GM21619 (cell line): ENCODE results near the gene TMEM266.

Experiments used
- ATAC-seq: cut with Tn5 transposase; IDR thresholded peaks from one replicate; pipeline ENCODE4 v1.9.1; 2021; ENCODE audit not compliant: unreplicated experiment

TMEM266 gene

DNA sequence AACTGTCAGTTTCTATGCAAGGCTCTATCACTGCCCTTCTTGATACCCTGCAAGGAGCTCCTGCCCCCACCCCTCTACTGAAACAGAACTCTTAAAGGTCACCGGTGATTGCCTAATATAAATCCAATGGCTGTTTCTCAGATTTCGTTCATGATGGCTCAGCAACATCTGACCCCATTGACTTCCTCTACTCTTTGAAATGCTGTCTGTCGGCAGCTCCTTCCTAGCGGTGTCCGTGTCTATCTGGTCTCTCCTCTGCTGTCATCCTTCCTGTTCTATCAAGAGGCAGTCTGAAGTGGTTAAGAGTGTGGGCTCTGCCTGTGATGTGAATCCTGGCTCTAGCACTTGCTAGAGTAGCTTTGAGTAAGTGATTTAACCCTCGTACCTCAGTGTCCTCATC, 5.5 kb downstream of the TMEM266 start:
- ATAC-seq = no peak

DNA sequence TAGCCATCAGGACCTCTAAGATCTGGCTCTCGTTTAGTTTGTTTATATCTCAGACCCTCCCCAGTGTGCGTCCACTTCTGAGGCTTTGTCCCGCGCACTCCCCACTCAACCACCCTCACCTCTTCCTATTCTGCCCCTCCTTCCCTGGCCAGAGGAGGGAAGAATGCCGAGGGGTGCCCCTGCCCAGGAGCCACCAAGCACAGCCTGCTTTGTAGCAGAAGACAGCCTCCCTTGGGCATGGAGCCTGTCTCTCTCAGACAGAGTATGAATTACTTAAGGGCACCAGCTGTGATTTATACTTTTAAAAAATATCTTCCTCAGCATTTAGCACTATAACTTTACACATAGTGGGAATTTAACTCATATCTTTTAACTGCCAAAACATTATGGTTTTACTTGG, 6.0 kb downstream of the TMEM266 start:
- ATAC-seq = no peak

DNA sequence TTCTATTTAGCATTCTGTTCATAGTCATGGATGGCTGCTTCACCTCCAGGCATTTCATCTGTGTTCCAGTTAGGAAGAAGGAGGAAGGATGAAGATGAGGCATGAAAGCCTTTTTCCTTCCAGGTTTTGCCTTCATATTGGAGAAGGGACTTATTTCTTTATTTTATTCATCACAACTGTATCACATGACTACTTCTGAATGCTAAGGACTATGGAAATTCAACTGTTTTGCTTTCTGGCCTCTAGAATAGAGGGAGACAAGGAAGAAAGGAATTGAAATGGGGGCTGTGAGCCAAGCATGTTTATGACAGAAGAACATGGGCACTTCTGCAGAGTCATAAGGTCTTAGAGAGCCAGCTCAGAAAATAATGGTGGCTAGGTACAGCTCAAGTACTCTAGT, 10.4 kb downstream of the TMEM266 start:
- no peak for ATAC-seq

DNA sequence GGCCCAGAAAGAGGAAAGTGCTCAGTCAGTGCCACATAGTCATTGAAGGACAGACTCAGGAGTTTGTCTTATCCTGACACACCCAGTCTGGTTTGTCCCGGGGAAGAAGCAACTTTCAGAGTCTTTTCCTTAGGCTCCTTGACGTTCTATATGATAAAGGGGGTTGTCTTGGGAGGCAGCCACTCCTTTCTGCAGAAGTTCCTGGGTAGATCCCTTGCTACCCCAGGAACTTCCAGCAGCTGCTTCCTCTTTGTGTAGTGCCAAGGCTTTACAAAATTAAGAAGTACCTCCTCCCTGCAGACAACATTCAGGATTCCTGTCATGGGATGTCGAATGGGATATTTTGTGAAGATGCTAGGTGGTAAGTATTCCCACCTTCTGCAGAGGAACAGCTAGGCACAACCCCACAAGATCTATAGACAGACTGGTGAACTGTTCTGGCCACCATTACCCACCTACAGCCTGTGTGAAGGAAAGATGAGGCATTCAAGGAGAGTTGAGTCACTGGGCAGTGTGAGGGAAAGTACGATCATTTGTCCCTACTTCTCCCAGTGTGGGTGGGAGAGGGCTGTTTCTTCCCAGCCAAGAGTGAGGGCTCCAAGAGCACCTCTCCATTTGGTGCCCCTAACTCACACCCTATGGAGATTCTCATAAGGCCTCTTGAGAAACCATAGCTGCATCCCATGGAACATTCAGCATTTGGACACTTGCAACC, 11.3 kb downstream of the TMEM266 start:
- no peak for ATAC-seq

DNA sequence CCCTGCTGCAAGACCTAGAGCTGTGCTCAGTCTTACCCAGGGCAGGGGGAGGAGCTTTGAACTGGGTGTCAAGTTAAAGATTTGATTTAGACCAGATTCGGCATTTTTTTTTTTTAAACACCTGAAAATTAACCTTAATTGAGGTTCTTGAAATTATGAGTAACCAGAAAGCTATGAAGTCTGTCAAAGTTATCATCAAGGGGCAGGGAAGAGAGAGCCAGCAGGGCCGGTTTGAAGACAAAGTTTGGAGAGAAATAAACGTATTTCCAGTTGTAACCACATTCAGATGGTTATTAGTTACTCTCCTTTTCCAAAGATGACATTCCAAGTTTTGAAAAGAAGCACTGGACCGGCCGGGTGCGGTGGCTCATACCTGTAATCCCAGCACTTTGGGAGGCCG, 12.0 kb downstream of the TMEM266 start:
- ATAC-seq = no peak

DNA sequence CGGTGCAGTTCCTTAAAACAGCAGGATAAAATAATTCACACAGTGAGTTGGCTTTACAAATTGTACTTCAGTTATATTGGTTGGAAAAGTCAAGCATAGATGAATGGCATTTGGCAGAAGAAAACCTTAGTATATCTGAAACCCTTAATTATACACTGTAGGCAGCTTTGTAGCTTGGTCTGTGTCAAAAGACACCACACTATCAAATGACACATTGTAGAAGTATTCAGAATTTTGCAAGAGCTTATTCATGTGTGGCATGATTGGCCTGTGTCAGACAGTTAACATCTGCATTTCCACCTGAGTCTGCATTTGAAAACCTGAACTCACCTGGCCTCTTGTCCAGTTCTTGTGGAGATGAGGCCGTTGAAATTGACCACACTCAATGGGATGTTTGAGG, 13.8 kb downstream of the TMEM266 start:
- ATAC-seq = no peak

DNA sequence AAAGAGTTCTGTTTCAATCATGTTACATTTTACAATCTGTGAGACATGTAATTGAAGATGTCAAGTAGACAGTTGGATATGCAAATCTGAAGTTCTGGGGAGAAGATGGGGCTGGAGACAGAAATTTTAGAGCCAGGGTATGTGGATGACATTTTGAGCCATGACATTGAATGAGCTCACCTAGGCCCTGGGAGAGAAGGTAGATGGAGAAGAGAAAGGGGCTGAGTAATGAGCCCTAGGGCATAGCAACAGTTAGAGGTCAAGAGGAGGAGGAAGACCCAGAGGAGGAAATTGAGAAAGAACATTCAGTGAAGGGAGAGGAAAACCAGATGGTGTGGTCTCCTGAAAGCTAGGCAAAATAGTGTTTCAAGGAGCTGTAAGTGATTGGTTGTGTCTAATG, 15.3 kb downstream of the TMEM266 start:
- no peak for ATAC-seq

DNA sequence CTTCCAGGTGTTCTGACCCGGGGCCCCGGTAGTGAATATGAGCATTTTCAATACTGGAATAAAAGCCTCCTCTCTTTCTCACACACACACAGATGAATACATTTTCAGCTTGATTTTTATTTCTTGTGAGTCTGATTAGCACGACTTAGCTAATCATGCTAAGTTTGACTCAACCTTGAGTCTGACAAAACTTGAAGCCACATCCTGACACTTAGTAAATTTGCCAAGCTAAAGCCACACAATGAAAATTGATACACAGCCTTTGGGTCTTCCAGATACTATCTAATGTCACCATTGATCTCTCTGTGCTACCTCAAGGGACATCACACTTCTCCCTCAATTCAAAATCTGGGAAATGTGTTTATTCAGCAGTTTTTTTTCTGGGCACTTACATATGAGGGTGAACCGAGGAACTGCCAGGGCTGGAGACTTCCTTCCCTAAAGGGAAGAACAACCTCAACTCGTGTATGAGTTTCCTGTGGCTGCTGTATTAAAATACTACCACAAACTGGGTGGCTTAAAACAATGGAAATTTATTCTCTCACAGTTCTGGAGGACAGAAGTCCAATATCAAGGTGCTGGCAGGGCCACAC, 18.6 kb downstream of the TMEM266 start:
- ATAC-seq = no peak

DNA sequence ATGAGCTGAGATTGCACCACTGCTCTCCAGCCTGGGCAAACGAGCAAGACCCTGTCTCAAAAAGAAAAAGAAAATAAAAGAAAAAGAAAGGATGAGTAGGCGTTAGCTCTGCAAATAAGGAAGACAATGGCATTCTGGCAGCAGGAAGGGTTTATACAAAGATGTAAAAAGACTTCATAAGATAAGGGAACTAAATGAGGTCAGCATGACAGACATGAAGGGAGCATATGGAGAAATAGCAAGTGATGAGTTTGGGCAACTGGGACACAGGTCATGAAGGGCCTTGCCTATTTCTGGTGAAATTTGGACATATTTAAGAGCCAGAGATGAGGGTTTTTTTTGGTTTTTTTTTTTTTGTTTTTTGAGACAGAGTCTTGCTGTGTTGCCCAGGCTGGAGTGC, 24.5 kb downstream of the TMEM266 start:
- no peak for ATAC-seq

DNA sequence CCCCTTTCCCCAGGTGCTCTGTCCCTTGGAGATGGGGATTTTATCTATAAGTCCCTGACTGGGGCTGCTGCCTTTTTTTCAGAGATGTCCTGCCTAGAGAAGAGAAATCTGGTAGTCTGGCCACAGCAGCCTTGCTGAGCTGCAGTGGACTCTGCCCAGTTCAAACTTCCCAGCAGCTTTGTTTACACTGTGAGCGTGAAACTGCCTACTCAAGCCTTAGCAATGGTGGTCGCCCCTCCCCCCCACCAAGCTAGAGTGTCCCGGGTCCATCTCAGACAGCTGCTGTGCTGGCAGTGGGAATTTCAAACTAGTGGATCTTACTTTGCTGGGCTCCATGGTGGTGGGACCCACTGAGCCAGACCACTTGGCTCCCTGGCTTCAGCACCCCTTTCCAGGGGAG, 38.9 kb downstream of the TMEM266 start:
- ATAC-seq = no peak

DNA sequence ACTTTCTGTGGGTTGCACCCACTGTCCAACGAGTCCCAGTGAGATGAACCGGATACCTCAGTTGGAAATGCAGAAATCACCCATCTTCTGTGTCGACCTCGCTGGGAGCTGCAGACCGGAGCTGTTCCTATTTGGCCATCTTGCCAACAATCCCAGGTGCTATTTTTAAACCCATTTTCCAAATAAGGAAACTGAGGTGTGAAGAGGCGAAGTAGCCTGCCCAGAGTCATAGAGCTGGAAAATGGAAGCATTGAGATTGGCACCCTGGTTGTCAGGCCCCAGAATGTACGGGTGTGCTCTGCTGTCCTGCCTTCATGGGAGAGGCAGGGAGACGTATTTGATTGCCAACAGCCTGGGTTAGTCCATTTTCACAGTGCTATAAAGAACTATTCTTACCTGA, 39.6 kb downstream of the TMEM266 start:
- ATAC-seq = no peak

DNA sequence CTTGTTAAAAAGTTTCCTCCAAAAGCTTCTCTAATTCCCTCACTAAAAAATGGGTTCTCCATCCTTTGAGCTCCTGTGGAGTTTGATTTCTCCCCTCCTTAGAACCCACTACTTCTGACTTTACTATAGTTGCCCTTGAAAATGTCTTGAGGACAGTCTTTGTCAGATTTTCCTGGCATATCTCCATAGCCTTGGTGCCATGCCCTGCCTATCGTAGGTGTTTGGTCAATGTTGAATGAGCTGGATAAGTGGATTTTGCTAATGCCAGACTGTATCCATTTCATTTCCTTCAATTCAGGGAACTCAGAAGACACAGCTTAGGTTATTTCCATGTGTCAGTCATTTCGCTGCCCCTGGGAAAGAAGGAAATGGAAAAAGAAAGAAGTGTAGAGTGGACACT, 40.6 kb downstream of the TMEM266 start:
- ATAC-seq = no peak

DNA sequence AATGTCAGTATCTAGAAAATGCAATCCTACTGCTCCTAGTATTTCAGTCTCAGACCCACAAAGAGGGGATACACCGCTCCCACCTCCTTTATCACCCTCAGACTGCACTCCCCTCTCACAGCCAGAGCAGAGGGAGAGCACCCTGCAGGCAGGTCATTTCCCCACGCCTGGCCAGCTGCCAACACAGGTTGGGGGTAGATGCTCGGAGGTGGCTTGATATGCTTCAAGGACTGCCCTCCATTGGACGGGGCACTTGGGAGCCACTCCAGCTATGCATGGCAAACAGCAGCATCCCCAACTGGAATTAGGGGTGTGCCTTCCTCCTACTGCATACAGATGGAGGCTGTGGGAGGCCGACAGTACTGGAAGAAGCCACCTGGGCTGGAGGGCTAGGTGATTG, 41.9 kb downstream of the TMEM266 start:
- ATAC-seq = no peak

DNA sequence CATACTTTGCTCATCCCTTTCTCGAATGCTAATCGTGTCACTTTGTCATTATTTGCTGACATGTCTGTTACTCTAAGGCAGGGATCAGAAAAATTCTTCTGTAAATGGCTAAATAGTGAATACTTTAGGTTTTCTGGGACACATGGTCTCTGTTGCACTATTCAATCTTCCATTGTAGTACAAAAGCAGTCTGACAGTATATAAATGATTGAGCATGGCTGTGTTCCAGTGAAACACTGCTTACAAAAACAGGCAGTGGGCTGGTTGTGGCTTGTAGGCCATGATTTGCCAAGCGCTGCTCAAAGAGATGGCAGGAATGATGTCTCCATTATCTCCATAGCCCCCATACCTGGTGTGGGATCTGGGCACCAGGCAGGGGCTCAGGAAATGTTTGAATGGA, 45.6 kb downstream of the TMEM266 start:
- ATAC-seq = no peak

DNA sequence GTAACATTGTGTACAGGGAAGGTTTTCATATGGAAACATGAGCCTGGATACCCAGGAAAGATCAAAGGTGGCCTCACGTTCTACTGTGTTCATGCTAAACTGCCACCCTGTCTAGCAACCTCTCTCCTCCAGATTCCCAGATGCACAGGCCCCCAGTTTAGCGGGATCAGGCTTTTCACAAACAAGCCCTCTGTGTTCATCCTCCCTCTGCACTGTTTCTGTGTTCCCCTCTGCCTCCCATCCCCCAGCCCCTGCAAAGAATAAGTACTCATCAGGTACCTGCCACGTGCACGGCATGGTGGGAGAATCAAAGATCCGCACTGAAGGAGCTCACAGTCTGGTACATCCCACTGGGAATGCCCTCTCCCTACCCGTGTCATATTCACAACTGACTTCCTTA, 46.1 kb downstream of the TMEM266 start:
- no peak for ATAC-seq

DNA sequence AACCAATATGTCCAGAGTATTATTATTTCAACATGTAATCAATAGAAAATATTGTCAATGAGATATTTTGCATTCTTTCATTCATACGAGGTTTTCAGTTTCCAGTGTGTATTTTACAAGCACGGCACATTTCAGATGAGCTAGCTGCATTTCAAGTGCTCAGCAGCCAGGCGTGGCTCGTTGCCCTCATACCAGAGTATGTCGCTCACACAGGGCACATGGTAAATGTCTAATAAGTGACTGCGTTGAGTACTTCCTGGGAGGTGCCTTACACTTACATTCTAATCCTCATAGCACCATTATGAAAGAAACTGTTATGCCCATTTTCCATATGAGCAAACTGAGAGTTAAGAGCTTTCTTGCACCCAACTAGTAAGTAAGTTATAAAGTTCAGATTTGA, 47.4 kb downstream of the TMEM266 start:
- ATAC-seq = no peak

DNA sequence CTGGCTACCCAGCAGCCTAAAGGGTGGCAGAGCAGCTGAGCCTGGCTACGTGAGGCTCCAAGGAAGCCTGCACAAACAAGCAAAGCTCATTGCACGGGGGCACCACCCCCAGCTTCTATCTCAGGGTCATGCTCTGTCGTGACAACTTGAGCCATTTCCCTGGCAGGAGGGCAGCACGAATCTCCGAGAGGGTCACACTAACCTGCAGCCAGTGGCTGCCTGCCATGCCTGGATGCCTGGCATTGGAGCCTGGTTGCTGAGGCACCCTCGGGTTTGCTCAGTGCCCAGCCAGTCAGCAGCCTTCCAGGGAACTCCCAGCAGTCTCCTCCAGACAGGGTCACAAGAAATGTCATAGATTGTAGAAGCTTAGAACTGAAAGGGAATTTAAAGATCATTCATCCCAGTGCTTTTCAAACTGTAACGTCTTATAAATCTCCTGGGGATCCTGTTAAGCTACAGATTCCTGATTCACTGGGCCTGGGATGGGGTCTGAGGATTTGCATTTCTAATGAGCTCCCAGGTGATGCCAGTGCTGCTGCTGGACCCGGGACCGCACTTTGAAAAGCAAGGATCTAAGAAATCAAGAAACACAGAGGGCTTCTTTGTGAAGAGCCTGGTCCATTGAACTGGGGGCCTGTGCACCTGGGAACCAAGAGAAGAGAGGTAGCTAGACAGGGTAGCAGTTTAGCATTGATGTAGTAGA, 48.4 kb downstream of the TMEM266 start:
- ATAC-seq = no peak

DNA sequence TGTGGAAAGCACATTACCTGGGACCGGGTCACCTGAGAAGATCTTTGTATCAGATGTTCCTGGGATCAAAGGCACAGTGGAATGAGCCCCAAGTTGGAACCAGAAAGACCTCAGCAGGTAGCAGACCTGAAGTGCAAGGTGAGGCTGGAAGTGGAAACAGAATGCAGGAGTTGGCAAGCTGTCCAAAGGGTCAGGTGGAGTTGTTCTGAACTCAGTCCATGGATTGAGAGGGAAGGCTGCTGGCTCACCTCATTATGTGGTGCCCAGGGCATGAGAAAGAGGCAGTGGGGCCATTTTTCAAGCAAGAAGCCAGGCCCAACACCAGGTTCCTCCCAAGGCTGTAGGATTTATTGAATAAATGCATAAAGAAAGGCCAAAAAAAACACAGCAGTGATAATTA, 49.3 kb downstream of the TMEM266 start:
- ATAC-seq = no peak

DNA sequence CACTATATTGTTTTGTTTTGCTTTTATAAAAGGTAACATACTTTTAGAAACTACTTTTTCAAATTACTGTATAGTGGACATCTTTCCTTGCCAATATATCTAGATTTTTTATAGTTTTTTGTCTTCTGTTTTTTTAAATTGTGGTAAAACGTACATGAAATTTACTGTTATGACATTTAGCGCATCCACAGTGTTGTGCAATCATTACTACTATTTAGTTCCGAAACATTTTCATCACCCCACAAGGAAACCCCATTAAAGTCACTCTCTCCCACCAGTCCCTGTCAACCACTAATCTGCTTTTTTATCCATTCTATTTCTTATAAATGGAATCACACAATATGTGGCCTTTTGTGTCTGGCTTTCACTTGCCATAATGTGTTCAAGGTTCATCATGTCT, 54.8 kb downstream of the TMEM266 start:
- ATAC-seq = no peak

DNA sequence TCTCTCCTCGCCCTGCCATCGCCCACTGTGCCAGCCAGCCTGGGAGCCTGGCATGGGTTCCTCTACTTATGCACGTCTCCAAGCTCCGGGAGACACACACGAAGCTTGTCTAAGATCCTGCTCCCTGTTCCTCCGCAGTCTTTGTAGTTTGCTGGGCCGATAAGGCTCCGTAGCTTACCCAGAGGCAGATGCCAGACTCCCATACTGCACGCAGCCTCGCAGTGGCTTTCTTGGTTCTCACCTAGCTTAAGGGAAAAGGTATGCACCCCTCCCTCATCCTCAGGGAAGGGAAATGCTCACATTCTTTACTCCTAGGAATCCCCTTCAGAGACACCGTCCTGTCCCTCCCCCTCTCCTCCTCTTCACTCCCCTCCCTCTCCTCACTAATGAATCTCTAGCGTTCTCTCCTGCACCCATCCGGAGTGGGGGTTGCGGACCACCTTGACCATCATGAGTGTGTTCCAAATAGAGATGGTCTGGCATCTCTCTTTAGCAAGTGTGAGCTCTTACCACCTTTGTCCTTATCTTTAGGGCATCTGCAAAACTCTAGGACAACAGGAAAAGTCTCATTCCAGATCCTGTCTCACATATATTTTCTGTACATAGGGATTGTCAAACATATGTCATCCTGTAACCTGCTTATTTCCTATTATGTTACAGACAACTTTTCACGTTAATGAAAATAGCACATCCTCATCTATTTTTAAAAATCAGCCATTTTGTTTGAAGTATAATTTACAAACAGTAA, 56.5 kb downstream of the TMEM266 start:
- no peak for ATAC-seq

DNA sequence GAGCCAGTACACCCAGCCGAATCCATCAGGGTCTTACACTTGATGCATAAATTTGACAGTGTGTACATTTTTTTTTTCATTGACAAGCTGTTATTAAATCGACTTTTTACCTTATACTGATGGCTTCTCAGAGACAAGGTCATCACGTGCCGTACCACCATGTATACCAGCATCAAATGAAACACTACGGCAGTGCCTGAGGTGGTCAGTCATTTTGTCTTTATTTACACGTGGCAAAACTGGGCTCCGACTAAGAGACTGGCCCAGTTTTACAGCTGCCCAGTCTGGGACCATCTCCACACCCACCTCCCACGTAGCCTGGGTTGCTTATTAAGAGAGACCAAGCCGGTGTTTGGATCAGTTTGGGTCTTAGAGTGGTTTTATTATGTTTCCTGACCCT, 57.4 kb downstream of the TMEM266 start:
- ATAC-seq = no peak

DNA sequence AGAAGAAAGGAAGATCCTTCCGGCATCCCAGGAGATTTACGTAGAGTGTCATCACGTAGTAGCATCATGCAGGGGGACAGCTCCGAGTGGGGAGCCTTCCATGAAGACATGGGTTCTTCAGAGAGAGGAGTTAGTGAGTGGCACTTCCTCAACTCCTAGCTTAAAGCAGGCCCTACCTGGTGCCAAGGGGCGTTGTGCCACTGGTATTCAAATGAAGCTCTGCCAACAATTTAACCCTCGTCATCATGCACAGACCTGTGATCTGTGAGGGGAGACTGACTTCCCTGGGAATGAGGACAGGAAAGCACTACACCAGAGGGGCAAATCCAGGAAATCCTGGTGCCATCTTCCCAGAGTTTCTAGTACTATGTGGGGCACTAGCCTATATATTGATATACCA, 59.0 kb downstream of the TMEM266 start:
- ATAC-seq = no peak
